B cell (primary cell): ENCODE measurements around the gene RASSF3. TPM values are rescaled to one million over a fixed set of nuclear protein-coding genes. Genes with fewer than 3 reads are reported as not detected.

Experiments used
- ATAC-seq: fragments of 200-7000 bp; cut with Tn5 transposase; one replicate; pipeline ENCODE4 v1.10.0; 2021; ENCODE audit warnings: low read depth, mild to moderate bottlenecking, moderate number of reproducible peaks, moderate library complexity
- CTCF ChIA-PET: fragments of 350-600 bp; sonication (Branson Sonifier 250); formaldehyde crosslinking; loops from one replicate; lab custom pipeline; 2021; ENCODE audit warnings: antibody characterized with exemption, inconsistent platforms; lab: Charles Lee
- POLR2A ChIA-PET: fragments of 350-600 bp; sonication (Branson Sonifier 250); formaldehyde crosslinking; loops from one replicate; lab custom pipeline; 2021; ENCODE audit warnings: antibody characterized with exemption; lab: Charles Lee
- DNase-seq: peaks from one replicate; pipeline ENCODE4 v3.0.0; 2013
- H2AFZ ChIP-seq: 2 replicates; pipeline ENCODE4 v1.6.1; 2012; ENCODE audit warnings: mild to moderate bottlenecking, low read depth, low read length; ENCODE audit not compliant: insufficient read depth, poor library complexity, severe bottlenecking
- H3K27ac ChIP-seq, 2 donors: 1 replicate in 1 of 2; 2 replicates in 1 of 2; pipeline ENCODE4 v1.5.1; 2012 to 2013; ENCODE audit warnings: low read length in 2 of 2, mild to moderate bottlenecking in 2 of 2, moderate library complexity in 1 of 2
- H3K27me3 ChIP-seq, 4 experiments: fragments of 200-600 bp in 1 of 4; sonication (generic) in 1 of 4; replicated peaks in 1 of 4; 1 replicate in 2 of 4; 2 replicates in 2 of 4; pipeline versions ENCODE4 v1.6.1 to v1.7.0; 2013 to 2016; ENCODE audit warnings: low read length in 3 of 4, mild to moderate bottlenecking in 2 of 4, mixed read lengths in 1 of 4, moderate library complexity in 1 of 4; ENCODE audit not compliant: insufficient read depth in 4 of 4, control insufficient read depth in 3 of 4; ENCODE audit errors: control extremely low read depth in 1 of 4
- H3K36me3 ChIP-seq, 2 experiments: replicated peaks in 1 of 2; 1 replicate in 1 of 2; 2 replicates in 1 of 2; pipeline versions ENCODE4 v1.6.1 to v1.7.1; 2013; ENCODE audit warnings: low read length in 1 of 2; ENCODE audit not compliant: insufficient read depth in 2 of 2, control insufficient read depth in 1 of 2; ENCODE audit errors: control extremely low read depth in 1 of 2, extremely low read depth in 1 of 2
- H3K4me1 ChIP-seq, 2 donors: fragments of 200-600 bp in 1 of 2; sonication (generic) in 1 of 2; 1 replicate in 1 of 2; 2 replicates in 1 of 2; pipeline versions ENCODE4 v1.5.1 to v1.6.1; 2013 to 2017; ENCODE audit warnings: low read length in 2 of 2; ENCODE audit not compliant: control insufficient read depth in 2 of 2, insufficient read depth in 2 of 2
- H3K4me2 ChIP-seq: replicated peaks from 2 replicates; pipeline ENCODE3; 2012; ENCODE audit warnings: mild to moderate bottlenecking, low read depth, low read length; ENCODE audit not compliant: poor library complexity, severe bottlenecking
- H3K4me3 ChIP-seq, 5 experiments: fragments of 200-600 bp in 1 of 5; sonication (generic) in 1 of 5; 1 replicate in 3 of 5; 2 replicates in 2 of 5; pipeline versions ENCODE4 v1.5.1 to v1.7.0; 2011 to 2016; ENCODE audit warnings: low read length in 4 of 5, mild to moderate bottlenecking in 4 of 5, low read depth in 2 of 5, control low read depth in 1 of 5, moderate library complexity in 1 of 5; ENCODE audit not compliant: insufficient read depth in 1 of 5; ENCODE audit errors: control extremely low read depth in 1 of 5, extremely low read depth in 1 of 5
- H3K79me2 ChIP-seq: fragments of 200-600 bp; sonication (generic); one replicate; pipeline ENCODE4 v1.6.0; 2016; ENCODE audit warnings: low read length; ENCODE audit not compliant: control insufficient read depth, insufficient read depth
- H3K9ac ChIP-seq: fragments of 200-600 bp; sonication (generic); 2 replicates; pipeline ENCODE4 v1.6.1; 2017; ENCODE audit warnings: mild to moderate bottlenecking, low read length, moderate library complexity
- H3K9me3 ChIP-seq, 3 donors: one replicate each; pipeline versions ENCODE4 v1.6.1 to v1.7.1; 2013; ENCODE audit warnings: low read length in 2 of 3; ENCODE audit not compliant: control insufficient read depth in 2 of 3, insufficient read depth in 1 of 3; ENCODE audit errors: control extremely low read depth in 1 of 3
- H4K20me1 ChIP-seq: 2 replicates; pipeline ENCODE4 v1.6.0; 2012; ENCODE audit warnings: mild to moderate bottlenecking, low read length; ENCODE audit not compliant: insufficient read depth, control insufficient read depth, poor library complexity, severe bottlenecking
- H3K27ac Mint-ChIP-seq: one replicate; pipeline ENCODE4 v1.8.0; 2021; ENCODE audit warnings: mixed read lengths
- H3K27me3 Mint-ChIP-seq: one replicate; pipeline ENCODE4 v1.8.0; 2021; ENCODE audit warnings: mixed read lengths
- H3K4me1 Mint-ChIP-seq: one replicate; pipeline ENCODE4 v1.8.0; 2021; ENCODE audit warnings: mixed read lengths
- H3K4me3 Mint-ChIP-seq: one replicate; pipeline ENCODE4 v1.8.0; 2021; ENCODE audit warnings: mixed read lengths
- H3K9me3 Mint-ChIP-seq: one replicate; pipeline ENCODE4 v1.8.0; 2022; ENCODE audit warnings: mixed read lengths; ENCODE audit not compliant: insufficient read depth
- EZH2 ChIP-seq: IDR thresholded peaks from 2 replicates; pipeline ENCODE4 v1.6.1; 2012; ENCODE audit warnings: borderline replicate concordance, low read depth, mild to moderate bottlenecking, moderate library complexity, low read length; ENCODE audit not compliant: insufficient read depth, poor library complexity, severe bottlenecking
- WGBS: methylation state at CpG from one replicate; pipeline ENCODE4 v1.1.5; 2013; ENCODE audit warnings: missing lambda C conversion rate; ENCODE audit not compliant: insufficient coverage; 5-methylcytosine and 5-hydroxymethylcytosine counted together
- intact Hi-C: fragments of 100-400 bp; cut with micrococcal nuclease; formaldehyde crosslinking; loops from one replicate; pipeline ENCODE4 v1.10.0; 2022
- polyA plus RNA-seq: library from polyadenylated mRNA; depleted of rRNA; stranded (reverse); fragments of >200 nt; gene quantifications from 2 replicates; pipeline ENCODE4 v1.2.3, GENCODE V29; 2012
- total RNA-seq, 2 donors: library from RNA; stranded (reverse); fragments of 120-200 nt in 1 of 2; gene quantifications; 1 replicate in 1 of 2; 2 replicates in 1 of 2; pipeline versions ENCODE4 v1.2.3 to v1.2.4, GENCODE V29; 2013 to 2022
- TF ChIP-seq, protein P1 (sequence below): fragments of 200-600 bp; IDR thresholded peaks from one replicate; pipeline ENCODE4 v1.8.0; 2022; ENCODE audit warnings: antibody characterized with exemption, mild to moderate bottlenecking

The RASSF3 gene
- total and polyA plus RNA-seq, 2 donors (not counting 1 experiment from before 2014, with no cell fraction given): 25.8 to 104 TPM

DNA sequence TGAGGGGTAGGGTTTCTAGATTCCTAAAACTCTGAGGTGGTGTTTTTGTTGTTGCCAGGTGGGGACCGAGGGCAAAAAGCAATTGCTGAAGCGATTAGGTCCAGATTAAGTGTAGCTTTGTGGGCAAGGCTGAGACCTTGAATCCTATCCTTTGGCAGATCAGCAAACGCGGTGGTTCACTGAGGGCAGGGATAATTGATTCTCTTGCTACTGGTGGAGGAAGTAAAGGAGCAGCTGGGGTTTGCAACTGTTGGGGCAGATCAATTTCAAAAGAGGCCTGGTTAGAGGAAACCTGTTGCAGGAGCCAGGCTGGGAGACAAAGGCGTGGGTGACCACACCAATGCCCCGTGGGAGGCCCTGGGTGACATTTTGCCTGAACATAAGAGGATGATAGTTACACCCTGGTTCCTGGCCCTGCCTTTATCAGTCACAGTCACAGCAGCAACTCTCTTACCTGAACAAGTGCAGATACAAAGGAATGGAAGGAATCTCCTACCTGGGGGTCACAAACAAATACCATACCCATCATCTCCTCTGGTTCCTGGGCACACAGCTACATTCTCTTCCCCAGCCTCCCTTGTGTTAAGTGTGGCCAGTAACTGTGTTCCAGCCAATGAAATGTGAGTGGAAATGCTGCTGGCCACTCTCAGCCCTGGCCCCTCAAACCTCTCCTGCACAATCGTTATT, 43.3 kb upstream of the RASSF3 start:
- Histone ChIP-seq H3K36me3 (no peaks in the 10 kb centered on the region), H3K4me1 (no peaks in the 10 kb centered on the region), H3K27ac (no peak overlapping the region), H3K79me2 (no peaks in the 10 kb centered on the region), H3K9ac (no peak overlapping the region), H2AFZ (no peak overlapping the region), H4K20me1 (no peaks in the 10 kb centered on the region), H3K9me3 (no peaks in the 10 kb centered on the region), H3K4me3 (no peak overlapping the region), H3K4me2 (no peak overlapping the region), H3K27me3 (no peaks in the 10 kb centered on the region)
- no peaks in the 10 kb centered on the region for H3K9me3 Mint-ChIP-seq
- DNase-seq (no peak), ATAC-seq (no peak)
- no peak overlapping the region for H3K4me3 Mint-ChIP-seq
- TF ChIP-seq, protein P1, sequence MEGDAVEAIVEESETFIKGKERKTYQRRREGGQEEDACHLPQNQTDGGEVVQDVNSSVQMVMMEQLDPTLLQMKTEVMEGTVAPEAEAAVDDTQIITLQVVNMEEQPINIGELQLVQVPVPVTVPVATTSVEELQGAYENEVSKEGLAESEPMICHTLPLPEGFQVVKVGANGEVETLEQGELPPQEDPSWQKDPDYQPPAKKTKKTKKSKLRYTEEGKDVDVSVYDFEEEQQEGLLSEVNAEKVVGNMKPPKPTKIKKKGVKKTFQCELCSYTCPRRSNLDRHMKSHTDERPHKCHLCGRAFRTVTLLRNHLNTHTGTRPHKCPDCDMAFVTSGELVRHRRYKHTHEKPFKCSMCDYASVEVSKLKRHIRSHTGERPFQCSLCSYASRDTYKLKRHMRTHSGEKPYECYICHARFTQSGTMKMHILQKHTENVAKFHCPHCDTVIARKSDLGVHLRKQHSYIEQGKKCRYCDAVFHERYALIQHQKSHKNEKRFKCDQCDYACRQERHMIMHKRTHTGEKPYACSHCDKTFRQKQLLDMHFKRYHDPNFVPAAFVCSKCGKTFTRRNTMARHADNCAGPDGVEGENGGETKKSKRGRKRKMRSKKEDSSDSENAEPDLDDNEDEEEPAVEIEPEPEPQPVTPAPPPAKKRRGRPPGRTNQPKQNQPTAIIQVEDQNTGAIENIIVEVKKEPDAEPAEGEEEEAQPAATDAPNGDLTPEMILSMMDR: no peak
- no peak for TF ChIP-seq EZH2
- WGBS: 75% methylated on average over 7 of the region's 7 CpGs
- no peaks in the 10 kb centered on the region for H3K4me1 Mint-ChIP-seq
- ChIA-PET POLR2A (no interaction called here), CTCF (no interaction called here)
- H3K27ac Mint-ChIP-seq: no peak overlapping the region
- no peaks in the 10 kb centered on the region for H3K27me3 Mint-ChIP-seq
- intact Hi-C loops: no loop called here

DNA sequence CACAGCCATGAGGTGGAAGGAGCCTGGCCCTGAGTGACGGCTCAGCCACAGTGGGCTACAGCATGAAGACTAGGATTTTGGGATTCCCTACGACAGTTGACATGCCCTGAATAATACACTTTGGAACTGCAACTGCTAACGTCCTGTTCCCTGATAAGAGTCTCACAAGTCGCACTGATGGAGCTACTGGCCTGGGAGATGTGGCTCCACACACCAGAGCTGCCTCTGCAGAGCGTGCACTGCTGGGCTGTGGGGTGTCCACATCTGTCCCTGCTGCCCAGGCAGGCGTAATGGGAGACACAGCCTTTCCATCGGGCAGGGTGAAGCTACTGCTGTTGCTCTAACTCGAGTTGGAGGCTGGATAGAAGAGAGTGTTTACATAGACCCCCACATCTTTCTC, 42.7 kb upstream of the RASSF3 start:
- intact Hi-C loops: no loop called here
- H3K4me1 Mint-ChIP-seq: no peaks in the 10 kb centered on the region
- WGBS: 96% methylated on average over 6 of the region's 8 CpGs
- ChIA-PET POLR2A (no interaction called here), CTCF (interaction anchor here (1.5 to 2.2 kb wide), 2 partner anchors 18 to 139 kb away, joined by 3 to 7 read pairs; no protein-coding TSS in a partner anchor)
- H3K9me3 Mint-ChIP-seq: no peaks in the 10 kb centered on the region
- Histone ChIP-seq H3K9me3 (peaks cover 0 to 2% (median 0%) of the 10 kb centered on the region in 3 donors), H3K4me3 (no peak overlapping the region), H3K9ac (no peak overlapping the region), H4K20me1 (no peaks in the 10 kb centered on the region), H3K4me2 (no peak overlapping the region), H3K27me3 (no peaks in the 10 kb centered on the region), H3K79me2 (no peaks in the 10 kb centered on the region), H3K27ac (no peak overlapping the region), H2AFZ (no peak overlapping the region), H3K36me3 (no peaks in the 10 kb centered on the region), H3K4me1 (no peaks in the 10 kb centered on the region)
- no peaks in the 10 kb centered on the region for H3K27me3 Mint-ChIP-seq
- TF ChIP-seq EZH2: no peak
- TF ChIP-seq, protein P1: no peak
- ATAC-seq (no peak), DNase-seq (no peak)
- H3K27ac Mint-ChIP-seq: no peak overlapping the region
- H3K4me3 Mint-ChIP-seq: no peak overlapping the region
